Smooth muscle cell (in vitro differentiated cells): Measurements from ENCODE around the gene ZNF483. TPM values are rescaled to one million over a fixed set of nuclear protein-coding genes. Genes with fewer than 3 reads are reported as not detected.

ENCODE experiments used
- DNase-seq: peaks from one replicate; lab custom pipeline; 2025; ENCODE audit not compliant: unreplicated experiment; lab: John Stamatoyannopoulos, UW
- H2AFZ ChIP-seq: fragments of 200-600 bp; sonication (generic); 2 replicates; pipeline ENCODE4 v1.6.0; 2016; ENCODE audit warnings: antibody characterized with exemption, low read depth, mild to moderate bottlenecking
- H3F3A ChIP-seq: fragments of 200-600 bp; sonication (generic); 2 replicates; pipeline ENCODE4 v1.6.0; 2017; ENCODE audit warnings: antibody characterized with exemption, low read depth
- H3K27ac ChIP-seq: fragments of 200-600 bp; sonication (generic); 2 replicates; pipeline ENCODE4 v1.5.1; 2016; ENCODE audit warnings: low read depth, mild to moderate bottlenecking
- H3K27me3 ChIP-seq: fragments of 200-600 bp; sonication (generic); 2 replicates; pipeline ENCODE4 v1.6.1; 2016; ENCODE audit warnings: low read depth, mild to moderate bottlenecking
- H3K36me3 ChIP-seq: fragments of 200-600 bp; sonication (generic); 2 replicates; pipeline ENCODE4 v1.5.1; 2016; ENCODE audit warnings: low read depth
- H3K4me1 ChIP-seq: fragments of 200-600 bp; sonication (generic); 2 replicates; pipeline ENCODE4 v1.5.1; 2016; ENCODE audit warnings: low read depth
- H3K4me2 ChIP-seq: fragments of 200-600 bp; sonication (generic); 2 replicates; pipeline ENCODE4 v1.6.0; 2016; ENCODE audit warnings: mild to moderate bottlenecking
- H3K4me3 ChIP-seq: fragments of 200-600 bp; sonication (generic); 2 replicates; pipeline ENCODE4 v1.5.1; 2016; ENCODE audit warnings: mild to moderate bottlenecking
- H3K79me2 ChIP-seq: fragments of 200-600 bp; sonication (generic); 2 replicates; pipeline ENCODE4 v1.6.0; 2016; ENCODE audit warnings: low read depth, mild to moderate bottlenecking
- H3K9ac ChIP-seq: fragments of 200-600 bp; sonication (generic); 2 replicates; pipeline ENCODE4 v1.6.0; 2016; ENCODE audit warnings: low read depth
- H3K9me3 ChIP-seq: fragments of 200-600 bp; sonication (generic); replicated peaks from 2 replicates; pipeline ENCODE4 v1.5.1; 2016; ENCODE audit warnings: low read depth
- H4K20me1 ChIP-seq: fragments of 200-600 bp; sonication (generic); 2 replicates; pipeline ENCODE4 v1.6.0; 2016; ENCODE audit warnings: low read depth
- WGBS: methylation state at CpG from one replicate; pipeline ENCODE4 v1.1.7; 2016; ENCODE audit warnings: low lambda C conversion rate; 5-methylcytosine and 5-hydroxymethylcytosine counted together
- polyA plus RNA-seq: library from polyadenylated mRNA; unstranded; fragments of >200 nt; fragmentation: Nextera tagmentation; extraction: Ambion mirVana; gene quantifications from 2 replicates; pipeline ENCODE4 v1.2.1, GENCODE V29; 2016
- total RNA-seq: library from RNA; depleted of rRNA; stranded (reverse); fragments of >200 nt; gene quantifications from 2 replicates; pipeline ENCODE4 v1.2.3, GENCODE V29; 2014
- TF ChIP-seq, protein P1 (sequence below): fragments of 200-600 bp; sonication (generic); IDR thresholded peaks from 2 replicates; pipeline ENCODE4 v1.5.1; 2017; ENCODE audit warnings: borderline replicate concordance, mild to moderate bottlenecking, antibody characterized with exemption; ENCODE audit not compliant: insufficient read depth, poor library complexity, severe bottlenecking

Gene ZNF483
- total and polyA plus RNA-seq, 2 experiments from 2014 or later: 0.53 to 0.67 TPM

DNA sequence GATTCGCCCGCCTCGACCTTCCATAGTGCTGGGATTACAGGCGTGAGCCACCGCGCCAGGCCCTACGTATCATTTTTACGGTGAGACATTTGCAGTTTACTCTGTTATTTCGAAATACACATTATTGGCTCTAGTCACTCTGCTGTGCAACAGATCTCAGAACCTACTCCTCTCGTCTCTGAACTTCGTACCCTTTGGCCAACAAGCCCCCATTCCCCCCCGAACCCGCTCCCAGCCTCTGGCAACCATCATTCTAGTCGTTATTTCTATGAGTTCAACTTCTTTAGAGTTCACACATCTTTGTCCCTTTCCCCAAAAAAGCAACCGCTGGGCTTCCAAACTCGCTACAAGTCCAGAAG lies 73.7 kb downstream of the ZNF483 start:
- H3K79me2 ChIP-seq: no peaks in the 10 kb centered on the region
- peaks cover 5% of the 10 kb centered on the region for H3K36me3 ChIP-seq
- H3F3A ChIP-seq: peaks cover 12% of the 10 kb centered on the region
- no peak for DNase-seq
- no peaks in the 10 kb centered on the region for H3K4me1 ChIP-seq
- peak overlapping the region; percentile 87 for H2AFZ ChIP-seq
- H3K9ac ChIP-seq: peak overlapping the region; percentile 39
- H3K27me3 ChIP-seq: no peaks in the 10 kb centered on the region
- no peaks in the 10 kb centered on the region for H3K9me3 ChIP-seq
- peak overlapping the region; percentile 47 for H3K27ac ChIP-seq
- H3K4me3 ChIP-seq: peak overlapping the region; percentile 68
- WGBS: 2% methylated on average over 16 of the region's 16 CpGs
- TF ChIP-seq, protein P1, sequence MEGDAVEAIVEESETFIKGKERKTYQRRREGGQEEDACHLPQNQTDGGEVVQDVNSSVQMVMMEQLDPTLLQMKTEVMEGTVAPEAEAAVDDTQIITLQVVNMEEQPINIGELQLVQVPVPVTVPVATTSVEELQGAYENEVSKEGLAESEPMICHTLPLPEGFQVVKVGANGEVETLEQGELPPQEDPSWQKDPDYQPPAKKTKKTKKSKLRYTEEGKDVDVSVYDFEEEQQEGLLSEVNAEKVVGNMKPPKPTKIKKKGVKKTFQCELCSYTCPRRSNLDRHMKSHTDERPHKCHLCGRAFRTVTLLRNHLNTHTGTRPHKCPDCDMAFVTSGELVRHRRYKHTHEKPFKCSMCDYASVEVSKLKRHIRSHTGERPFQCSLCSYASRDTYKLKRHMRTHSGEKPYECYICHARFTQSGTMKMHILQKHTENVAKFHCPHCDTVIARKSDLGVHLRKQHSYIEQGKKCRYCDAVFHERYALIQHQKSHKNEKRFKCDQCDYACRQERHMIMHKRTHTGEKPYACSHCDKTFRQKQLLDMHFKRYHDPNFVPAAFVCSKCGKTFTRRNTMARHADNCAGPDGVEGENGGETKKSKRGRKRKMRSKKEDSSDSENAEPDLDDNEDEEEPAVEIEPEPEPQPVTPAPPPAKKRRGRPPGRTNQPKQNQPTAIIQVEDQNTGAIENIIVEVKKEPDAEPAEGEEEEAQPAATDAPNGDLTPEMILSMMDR: no peak
- H3K4me2 ChIP-seq: peak overlapping the region; percentile 94
- H4K20me1 ChIP-seq: peaks cover 6% of the 10 kb centered on the region

DNA sequence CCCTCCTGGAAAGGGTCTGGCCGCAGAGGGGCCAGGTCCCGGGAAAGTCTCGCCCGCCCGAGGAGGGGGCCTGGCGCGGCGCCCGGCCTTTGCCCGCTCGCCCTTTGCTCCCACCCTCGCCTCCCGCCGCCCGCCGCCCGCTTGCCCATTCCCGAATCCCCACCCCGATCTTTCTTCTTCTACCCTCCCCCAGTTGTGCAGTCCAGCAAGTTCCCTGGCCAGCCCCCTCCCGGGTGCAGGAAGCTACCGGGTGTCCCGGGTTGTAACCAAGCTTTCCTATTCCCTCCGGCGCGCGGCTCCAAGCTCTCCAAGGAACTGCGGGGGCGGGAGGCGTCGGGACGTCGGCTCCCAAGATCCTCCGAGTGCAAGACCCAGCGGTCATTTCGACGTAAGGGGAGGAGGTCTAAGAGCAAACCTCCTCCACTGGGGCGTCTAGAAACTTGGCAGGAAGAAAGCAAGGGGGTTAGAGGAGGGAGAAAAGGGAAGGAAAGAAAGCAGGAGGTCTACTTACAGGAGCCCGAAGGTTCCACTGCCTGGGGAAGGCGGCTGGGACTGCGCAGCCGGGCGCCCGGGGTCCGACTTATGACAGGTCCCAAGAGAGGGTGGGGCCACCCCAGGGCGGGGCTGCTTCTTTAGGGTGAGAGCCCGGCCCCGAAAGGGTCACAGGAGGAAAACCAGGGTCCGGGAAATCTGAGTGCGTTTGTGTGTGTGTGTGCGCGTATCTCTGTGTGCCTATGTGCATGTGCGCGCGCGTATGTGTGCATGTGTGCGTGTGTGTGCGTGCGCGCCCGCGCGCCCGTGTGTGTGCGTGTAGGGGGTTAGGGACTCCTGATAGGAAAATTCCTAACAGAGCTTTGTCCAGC lies 74.3 kb downstream of the ZNF483 start, which contains the start of gene PTGR1:
Gene PTGR1, minus strand, starts transcription at position 556 of the 863 bp plus-strand sequence. CDS start 2,225 bp downstream, outside the sequence.
- Histone ChIP-seq H3F3A (peaks cover 12% of the 10 kb centered on the region), H3K79me2 (no peaks in the 10 kb centered on the region), H3K4me1 (no peaks in the 10 kb centered on the region), H3K4me2 (peak within 1 kb of the TSS; percentile 94), H3K36me3 (peaks cover 5% of the 10 kb centered on the region), H2AFZ (peak within 1 kb of the TSS; percentile 87), H3K27ac (peak within 1 kb of the TSS; percentile 47), H4K20me1 (peaks cover 6% of the 10 kb centered on the region), H3K9me3 (no peaks in the 10 kb centered on the region), H3K4me3 (peak within 1 kb of the TSS; percentile 68), H3K9ac (peak within 1 kb of the TSS; percentile 39), H3K27me3 (no peaks in the 10 kb centered on the region)
- TF ChIP-seq, protein P1: no peak
- peak; percentile 48 for DNase-seq
- WGBS: 14% methylated on average over 61 of the region's 64 CpGs

DNA sequence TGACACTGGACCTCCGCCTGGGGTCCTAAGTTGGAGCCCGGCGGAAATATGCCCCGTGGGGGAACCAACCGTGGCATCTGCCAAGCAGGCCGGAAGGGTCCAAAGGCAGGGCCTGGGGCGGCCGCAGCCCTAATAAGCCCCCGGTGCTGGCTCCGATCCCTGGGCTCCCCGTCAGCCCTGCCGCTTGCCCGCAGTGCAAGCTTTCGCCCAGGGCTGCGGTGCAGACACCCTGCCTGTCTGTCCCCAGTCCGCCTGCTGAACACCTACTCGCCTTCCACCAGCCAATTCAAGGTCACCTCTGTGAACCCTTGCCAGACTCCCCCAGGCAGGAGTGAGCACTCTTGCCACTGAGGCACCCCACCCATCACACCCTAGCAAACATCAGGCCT lies 75.0 kb downstream of the ZNF483 start:
- DNase-seq: no peak
- Histone ChIP-seq H3K4me3 (peak overlapping the region; percentile 68), H3K4me2 (peak overlapping the region; percentile 94), H3K4me1 (no peaks in the 10 kb centered on the region), H3K27ac (no peak overlapping the region), H3K36me3 (peaks cover 5% of the 10 kb centered on the region), H2AFZ (peak overlapping the region; percentile 87), H3K9me3 (no peaks in the 10 kb centered on the region), H4K20me1 (peaks cover 6% of the 10 kb centered on the region), H3K79me2 (no peaks in the 10 kb centered on the region), H3F3A (peaks cover 12% of the 10 kb centered on the region), H3K9ac (no peak overlapping the region), H3K27me3 (no peaks in the 10 kb centered on the region)
- 58% methylated on average over 17 of the region's 17 CpGs for WGBS
- TF ChIP-seq, protein P1: no peak
